HT1080 (cell line): Measurements from ENCODE around the gene ITLN1. TPM values are rescaled to one million over a fixed set of nuclear protein-coding genes. Genes with fewer than 3 reads are reported as not detected.

ENCODE experiments used
- DNase-seq: peaks from one replicate; pipeline ENCODE4 v3.0.0-alpha.2; 2015; ENCODE audit warnings: low read depth
- total RNA-seq: library from RNA; depleted of rRNA; stranded (reverse); fragments of >200 nt; shearing (Covaris generic); gene quantifications from 2 replicates; pipeline ENCODE4 v1.2.3, GENCODE V29; 2014

The ITLN1 gene
- total RNA-seq, 1 experiment from 2014 or later: not detected

GRCh38 chr1:160858507-160858906 is 26.5 kb downstream of the ITLN1 start:
- no peak for DNase-seq

- no peak for DNase-seq
Observed at GRCh38 chr1:160858097-160858496, 26.9 kb downstream of the ITLN1 start.

- peak; percentile 27 for DNase-seq
Observed at GRCh38 chr1:160855181-160855981, 29.6 kb downstream of the ITLN1 start.

GRCh38 chr1:160853754-160854153 is 31.2 kb downstream of the ITLN1 start:
- DNase-seq: no peak

- no peak for DNase-seq
Observed at GRCh38 chr1:160853014-160853413, 32.0 kb downstream of the ITLN1 start.

- DNase-seq: no peak
Observed at GRCh38 chr1:160850993-160851392, 34.0 kb downstream of the ITLN1 start.

GRCh38 chr1:160850541-160850940 is 34.4 kb downstream of the ITLN1 start:
- DNase-seq: no peak

GRCh38 chr1:160846281-160846680 is 38.7 kb downstream of the ITLN1 start:
- no peak for DNase-seq

GRCh38 chr1:160844447-160845232 is 40.3 kb downstream of the ITLN1 start:
- DNase-seq: peak; percentile 75

- no peak for DNase-seq
Observed at GRCh38 chr1:160841079-160841478, 43.9 kb downstream of the ITLN1 start.

- DNase-seq: no peak
Observed at GRCh38 chr1:160839746-160840145, 45.2 kb downstream of the ITLN1 start.

- DNase-seq: no peak
Observed at GRCh38 chr1:160838888-160839287, 46.1 kb downstream of the ITLN1 start.

GRCh38 chr1:160837558-160838205 is 47.3 kb downstream of the ITLN1 start:
- DNase-seq: peak; percentile 80

- no peak for DNase-seq
Observed at GRCh38 chr1:160836981-160837557, 47.9 kb downstream of the ITLN1 start.

- no peak for DNase-seq
Observed at GRCh38 chr1:160836561-160836960, 48.4 kb downstream of the ITLN1 start.

GRCh38 chr1:160835751-160836150 is 49.2 kb downstream of the ITLN1 start:
- no peak for DNase-seq

GRCh38 chr1:160834945-160835565 is 49.9 kb downstream of the ITLN1 start:
- DNase-seq: peak; percentile 40

GRCh38 chr1:160830321-160831153 is 54.4 kb downstream of the ITLN1 start:
- DNase-seq: peak; percentile 64

- no peak for DNase-seq
Observed at GRCh38 chr1:160829766-160830165, 55.2 kb downstream of the ITLN1 start.

GRCh38 chr1:160827418-160827817 is 57.6 kb downstream of the ITLN1 start:
- DNase-seq: peak; percentile 5
